ENCODE measurements around the gene RAB40B. TPM values are rescaled to one million over a fixed set of nuclear protein-coding genes. Genes with fewer than 3 reads are reported as not detected.

Gene RAB40B
- total RNA-seq, 1 donor from 2014 or later = 22.4 TPM

GRCh38 chr17:82642022-82642421 lies 56.5 kb downstream of the RAB40B start:
- TF ChIP-seq CTCF (IDR thresholded peaks at IDR 0.05; ENCODE audit: borderline replicate concordance) = no peak
- no peaks in the 10 kb centered on the region for H3K27me3 ChIP-seq (ENCODE audit: low read depth)
- H3K36me3 ChIP-seq = peaks cover 51% of the 10 kb centered on the region
- H3K9me3 ChIP-seq (replicated peaks) = no peaks in the 10 kb centered on the region
- H3K4me1 ChIP-seq = peaks cover 15% of the 10 kb centered on the region
- H3K27ac ChIP-seq (replicated peaks) = no peak overlapping the region
- intact Hi-C loops (cut with micrococcal nuclease) = no loop called here
- H3K4me3 ChIP-seq = no peak overlapping the region
- DNase-seq = no peak

GRCh38 chr17:82640036-82640435 lies 58.5 kb downstream of the RAB40B start:
- H3K4me3 ChIP-seq = no peak overlapping the region
- intact Hi-C loops (cut with micrococcal nuclease) = no loop called here
- TF ChIP-seq CTCF (IDR thresholded peaks at IDR 0.05; ENCODE audit: borderline replicate concordance) = no peak
- no peaks in the 10 kb centered on the region for H3K27me3 ChIP-seq (ENCODE audit: low read depth)
- peaks cover under 1% of the 10 kb centered on the region for H3K4me1 ChIP-seq
- no peak overlapping the region for H3K27ac ChIP-seq (replicated peaks)
- DNase-seq = no peak
- H3K9me3 ChIP-seq (replicated peaks) = no peaks in the 10 kb centered on the region
- peaks cover 51% of the 10 kb centered on the region for H3K36me3 ChIP-seq

- no peak for TF ChIP-seq CTCF (IDR thresholded peaks at IDR 0.05; ENCODE audit: borderline replicate concordance)
- H3K9me3 ChIP-seq (replicated peaks) = no peaks in the 10 kb centered on the region
- H3K4me3 ChIP-seq = no peak overlapping the region
- no peaks in the 10 kb centered on the region for H3K27me3 ChIP-seq (ENCODE audit: low read depth)
- peaks cover 5% of the 10 kb centered on the region for H3K4me1 ChIP-seq
- no peak overlapping the region for H3K27ac ChIP-seq (replicated peaks)
- no peak for DNase-seq
- H3K36me3 ChIP-seq = peaks cover 53% of the 10 kb centered on the region
- intact Hi-C loops (cut with micrococcal nuclease) = no loop called here
Measured at GRCh38 chr17:82639628-82640027, 58.9 kb downstream of the RAB40B start.

- no peak overlapping the region for H3K27ac ChIP-seq (replicated peaks)
- H3K4me1 ChIP-seq = peaks cover 5% of the 10 kb centered on the region
- intact Hi-C loops (cut with micrococcal nuclease) = no loop called here
- no peak overlapping the region for H3K4me3 ChIP-seq
- no peaks in the 10 kb centered on the region for H3K27me3 ChIP-seq (ENCODE audit: low read depth)
- H3K36me3 ChIP-seq = peaks cover 52% of the 10 kb centered on the region
- no peak for TF ChIP-seq CTCF (IDR thresholded peaks at IDR 0.05; ENCODE audit: borderline replicate concordance)
- no peak for DNase-seq
- no peaks in the 10 kb centered on the region for H3K9me3 ChIP-seq (replicated peaks)
Measured at GRCh38 chr17:82638183-82638773, 60.2 kb downstream of the RAB40B start.

DNA sequence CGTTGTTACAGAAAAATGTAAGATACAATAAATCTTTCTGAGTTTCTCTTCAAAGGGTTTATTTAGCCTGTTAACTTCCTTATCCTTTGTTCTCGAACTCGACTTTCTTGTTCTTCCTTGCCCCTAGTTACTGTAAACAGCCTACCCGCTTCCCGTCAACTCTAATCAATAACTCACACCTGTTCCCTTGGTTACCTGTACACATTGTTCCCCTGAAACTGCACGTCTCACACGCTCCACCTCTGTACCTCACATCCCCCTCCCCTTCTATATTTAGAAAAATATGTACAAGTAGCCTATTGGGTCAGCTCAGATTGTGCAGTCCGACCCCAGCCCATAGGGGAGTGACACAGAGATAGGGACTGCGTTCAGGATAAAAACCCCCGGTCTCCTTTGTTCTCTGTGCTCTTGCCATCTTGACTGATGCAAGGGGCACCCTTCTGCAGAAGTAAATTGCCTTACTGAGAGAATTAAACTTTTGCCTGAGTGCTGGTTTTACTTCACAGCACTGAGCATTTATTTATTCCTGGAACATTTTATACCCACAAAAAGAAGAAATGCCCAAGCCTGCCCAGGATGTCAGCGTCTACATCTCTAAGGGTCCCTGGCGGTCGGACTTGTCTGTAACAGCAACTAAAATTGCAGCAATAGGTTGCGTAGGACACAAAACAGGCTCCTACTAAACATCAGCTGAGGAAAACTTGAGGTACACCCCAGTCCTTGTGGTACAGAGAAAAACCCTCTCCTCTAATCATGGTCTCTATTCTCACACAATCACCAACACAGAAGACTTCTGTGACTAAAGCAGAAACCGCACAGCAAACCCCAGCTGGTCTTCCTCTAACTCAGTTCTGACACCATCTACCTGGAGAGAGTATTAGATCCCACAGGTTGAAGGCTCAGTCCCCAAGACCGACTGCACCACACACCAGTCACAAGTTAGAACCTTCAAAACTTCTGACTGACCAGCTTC lies 61.6 kb downstream of the RAB40B start:
- no peak for DNase-seq
- Histone ChIP-seq H3K9me3 (replicated peaks) (no peaks in the 10 kb centered on the region), H3K4me3 (no peak overlapping the region), H3K4me1 (peaks cover 5% of the 10 kb centered on the region), H3K27ac (replicated peaks) (no peak overlapping the region), H3K36me3 (peaks cover 39% of the 10 kb centered on the region), H3K27me3 (ENCODE audit: low read depth) (no peaks in the 10 kb centered on the region)
- TF ChIP-seq CTCF (IDR thresholded peaks at IDR 0.05; ENCODE audit: borderline replicate concordance) = no peak
- intact Hi-C loops (cut with micrococcal nuclease) = no loop called here
